ENCODE data around the gene PAM.
"Not testable (repeated sequence)": the region's sequence is repeated elsewhere in the genome, so short reads cannot be mapped to it uniquely, and the experiment has no call there.

The PAM gene

DNA sequence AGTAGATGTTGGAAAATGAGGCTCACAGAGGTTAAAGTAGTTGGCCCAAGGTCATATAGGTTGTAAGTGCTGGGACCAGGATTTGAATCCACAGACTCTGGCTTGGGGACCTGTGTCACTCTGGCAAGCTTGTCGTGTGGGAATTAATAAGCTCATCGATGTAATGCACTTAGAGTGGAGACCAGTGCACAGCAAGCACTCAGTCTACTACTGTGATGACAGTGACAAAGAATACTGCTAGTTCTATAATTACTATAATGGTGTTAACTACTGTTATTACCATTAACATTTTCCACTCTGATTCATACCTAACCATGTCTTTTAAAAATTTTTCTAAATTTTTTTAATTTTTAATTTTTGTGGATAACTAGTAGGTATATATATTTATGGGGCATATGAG, 12.8 kb downstream of the PAM start:
- DNase-seq (ENCODE audit: extremely low read depth, insufficient read length): no peak
- TF ChIP-seq, protein P1, sequence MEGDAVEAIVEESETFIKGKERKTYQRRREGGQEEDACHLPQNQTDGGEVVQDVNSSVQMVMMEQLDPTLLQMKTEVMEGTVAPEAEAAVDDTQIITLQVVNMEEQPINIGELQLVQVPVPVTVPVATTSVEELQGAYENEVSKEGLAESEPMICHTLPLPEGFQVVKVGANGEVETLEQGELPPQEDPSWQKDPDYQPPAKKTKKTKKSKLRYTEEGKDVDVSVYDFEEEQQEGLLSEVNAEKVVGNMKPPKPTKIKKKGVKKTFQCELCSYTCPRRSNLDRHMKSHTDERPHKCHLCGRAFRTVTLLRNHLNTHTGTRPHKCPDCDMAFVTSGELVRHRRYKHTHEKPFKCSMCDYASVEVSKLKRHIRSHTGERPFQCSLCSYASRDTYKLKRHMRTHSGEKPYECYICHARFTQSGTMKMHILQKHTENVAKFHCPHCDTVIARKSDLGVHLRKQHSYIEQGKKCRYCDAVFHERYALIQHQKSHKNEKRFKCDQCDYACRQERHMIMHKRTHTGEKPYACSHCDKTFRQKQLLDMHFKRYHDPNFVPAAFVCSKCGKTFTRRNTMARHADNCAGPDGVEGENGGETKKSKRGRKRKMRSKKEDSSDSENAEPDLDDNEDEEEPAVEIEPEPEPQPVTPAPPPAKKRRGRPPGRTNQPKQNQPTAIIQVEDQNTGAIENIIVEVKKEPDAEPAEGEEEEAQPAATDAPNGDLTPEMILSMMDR (IDR thresholded peaks at IDR 0.05; ENCODE audit: insufficient read depth, low read length, poor library complexity, severe bottlenecking): no peak
- H3K36me3 ChIP-seq (ENCODE audit: control insufficient read depth, insufficient read depth, low read length): no peaks in the 10 kb centered on the region
- H3K27me3 ChIP-seq (replicated peaks; ENCODE audit: control insufficient read depth, insufficient read depth, low read length): no peaks in the 10 kb centered on the region
- H3K4me3 ChIP-seq (replicated peaks; ENCODE audit: low read depth, low read length): no peak overlapping the region

DNA sequence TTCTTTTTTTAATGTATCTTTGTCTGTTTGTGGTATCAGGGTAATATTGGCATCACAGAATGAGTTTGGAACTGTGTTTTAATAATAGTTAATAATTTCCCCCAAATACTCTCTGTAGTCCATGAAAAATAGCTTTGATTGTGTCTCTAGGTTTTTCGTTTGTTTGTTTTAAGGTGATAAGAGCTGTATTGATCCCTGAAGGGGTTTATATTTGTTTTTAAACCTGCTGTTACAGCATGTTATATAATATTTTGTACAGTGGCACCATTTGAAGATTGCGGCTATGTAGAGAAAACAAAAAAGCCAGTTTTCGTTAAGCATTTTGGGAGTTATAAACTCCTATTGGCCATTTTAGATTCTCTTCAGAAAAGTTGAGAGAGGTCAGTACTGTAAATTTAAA, 15.7 kb downstream of the PAM start:
- no peaks in the 10 kb centered on the region for H3K27me3 ChIP-seq (replicated peaks; ENCODE audit: control insufficient read depth, insufficient read depth, low read length)
- TF ChIP-seq, protein P1 (IDR thresholded peaks at IDR 0.05; ENCODE audit: insufficient read depth, low read length, poor library complexity, severe bottlenecking): no peak

DNA sequence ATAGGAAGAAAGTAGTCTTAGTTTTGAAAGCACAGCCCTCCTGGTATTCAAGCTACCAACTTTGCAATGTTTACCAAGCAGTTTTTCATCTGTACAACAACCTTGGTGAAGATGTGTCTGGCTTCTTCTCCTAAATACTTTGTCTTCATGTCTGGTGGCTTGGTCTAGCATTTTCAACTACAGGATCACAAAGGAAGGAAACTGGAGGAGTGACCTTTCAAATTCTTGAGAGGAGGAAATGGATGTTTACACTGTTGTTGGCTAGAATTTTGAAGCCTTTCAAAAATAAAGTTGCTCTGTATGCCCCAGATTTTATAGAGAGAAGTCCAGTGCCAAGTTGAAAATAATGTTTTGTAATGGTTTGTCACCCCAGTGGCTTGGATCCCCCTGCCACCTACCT, 16.3 kb downstream of the PAM start:
- TF ChIP-seq, protein P1 (IDR thresholded peaks at IDR 0.05; ENCODE audit: insufficient read depth, low read length, poor library complexity, severe bottlenecking): no peak
- DNase-seq (ENCODE audit: extremely low read depth, insufficient read length): no peak
- Histone ChIP-seq H3K27me3 (replicated peaks; ENCODE audit: control insufficient read depth, insufficient read depth, low read length) (no peaks in the 10 kb centered on the region), H3K4me3 (replicated peaks; ENCODE audit: low read depth, low read length) (no peak overlapping the region), H3K36me3 (ENCODE audit: control insufficient read depth, insufficient read depth, low read length) (no peaks in the 10 kb centered on the region)

More for the DNA sequence above, 15.7 kb downstream of the PAM start:
- Histone ChIP-seq H3K36me3 (ENCODE audit: control insufficient read depth, insufficient read depth, low read length) (no peaks in the 10 kb centered on the region), H3K4me3 (replicated peaks; ENCODE audit: low read depth, low read length) (no peak overlapping the region)
- DNase-seq (ENCODE audit: extremely low read depth, insufficient read length): no peak

DNA sequence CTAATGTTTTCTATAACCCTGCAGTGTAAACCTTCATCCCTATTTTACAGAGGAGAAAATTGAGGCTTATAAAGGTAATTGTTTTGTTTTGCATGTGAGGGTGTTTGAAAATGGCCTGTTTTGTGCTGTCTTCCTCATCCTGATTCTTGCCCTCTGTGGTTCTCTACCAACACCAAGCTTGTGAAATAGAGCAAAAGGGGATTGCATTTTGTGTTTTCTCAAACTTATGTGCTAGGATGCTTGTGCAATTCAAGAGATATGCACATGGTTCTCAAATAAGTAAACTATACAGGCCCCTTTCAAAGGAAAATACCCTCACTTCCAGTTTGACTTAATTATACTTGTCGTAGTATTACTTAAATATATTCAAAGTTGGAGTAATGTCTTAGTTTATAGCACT, 17.2 kb downstream of the PAM start:
- Histone ChIP-seq H3K4me3 (replicated peaks; ENCODE audit: low read depth, low read length) (no peak overlapping the region), H3K36me3 (ENCODE audit: control insufficient read depth, insufficient read depth, low read length) (no peaks in the 10 kb centered on the region), H3K27me3 (replicated peaks; ENCODE audit: control insufficient read depth, insufficient read depth, low read length) (no peaks in the 10 kb centered on the region)
- TF ChIP-seq, protein P1 (IDR thresholded peaks at IDR 0.05; ENCODE audit: insufficient read depth, low read length, poor library complexity, severe bottlenecking): no peak
- DNase-seq (ENCODE audit: extremely low read depth, insufficient read length): no peak

DNA sequence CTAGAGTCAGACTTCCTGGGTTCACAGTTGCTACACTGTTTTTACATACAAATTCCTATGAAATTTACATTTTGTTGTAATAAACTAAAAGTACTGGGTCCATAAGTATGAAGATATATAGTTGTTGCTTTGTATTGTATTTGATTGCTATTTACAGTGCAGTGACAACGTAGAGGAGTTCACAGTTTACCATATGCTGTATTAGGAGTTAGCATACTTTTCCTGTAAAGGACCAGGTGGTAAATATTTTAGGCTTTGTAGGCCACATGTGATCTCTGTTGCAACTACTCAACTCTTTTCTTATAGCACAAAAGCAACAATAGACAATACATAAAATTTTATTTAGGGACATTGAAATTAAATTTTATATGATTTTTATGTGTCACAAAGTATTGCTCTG, 18.0 kb downstream of the PAM start:
- DNase-seq (ENCODE audit: extremely low read depth, insufficient read length): no peak
- TF ChIP-seq, protein P1 (IDR thresholded peaks at IDR 0.05; ENCODE audit: insufficient read depth, low read length, poor library complexity, severe bottlenecking): no peak
- Histone ChIP-seq H3K4me3 (replicated peaks; ENCODE audit: low read depth, low read length) (no peak overlapping the region), H3K27me3 (replicated peaks; ENCODE audit: control insufficient read depth, insufficient read depth, low read length) (no peaks in the 10 kb centered on the region), H3K36me3 (ENCODE audit: control insufficient read depth, insufficient read depth, low read length) (no peaks in the 10 kb centered on the region)

DNA sequence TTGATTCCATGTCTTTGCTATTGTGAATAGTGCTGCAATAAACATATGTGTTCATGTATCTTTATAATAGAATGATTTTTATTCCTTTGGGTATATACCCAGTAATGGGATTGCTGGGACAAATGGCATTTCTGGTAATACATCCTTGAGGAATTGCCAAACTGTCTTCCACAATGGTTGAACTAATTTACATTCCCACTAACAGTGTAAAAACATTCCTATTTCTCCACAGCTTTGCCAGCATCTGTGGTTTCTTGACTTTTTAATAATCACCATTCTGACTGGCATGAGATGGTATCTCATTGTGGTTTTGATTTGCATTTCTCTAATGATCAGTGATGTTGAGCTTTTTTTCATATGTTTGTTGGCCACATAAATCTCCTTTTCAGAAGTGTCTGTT, 20.7 kb downstream of the PAM start:
- not testable (repeated sequence) for H3K27me3 ChIP-seq (replicated peaks; ENCODE audit: control insufficient read depth, insufficient read depth, low read length); H3K36me3 ChIP-seq (ENCODE audit: control insufficient read depth, insufficient read depth, low read length); H3K4me3 ChIP-seq (replicated peaks; ENCODE audit: low read depth, low read length); DNase-seq (ENCODE audit: extremely low read depth, insufficient read length)
